ENCODE data around the gene KIAA1671. TPM values are rescaled to one million over a fixed set of nuclear protein-coding genes. Genes with fewer than 3 reads are reported as not detected.

The KIAA1671 gene
- total RNA-seq, 1 donor from 2014 or later = 17.3 TPM

GRCh38 chr22:25126510-25126909, 174.0 kb downstream of the KIAA1671 start:
- Histone ChIP-seq H3K4me3 (no peak overlapping the region), H3K9me3 (ENCODE audit: low read depth) (no peaks in the 10 kb centered on the region), H3K4me1 (peaks cover 26% of the 10 kb centered on the region), H3K4me2 (no peak overlapping the region), H2AFZ (replicated peaks) (no peak overlapping the region), H3K27ac (no peak overlapping the region), H3F3A (ENCODE audit: low read depth) (peaks cover 13% of the 10 kb centered on the region), H4K20me1 (ENCODE audit: low read depth) (peaks cover 62% of the 10 kb centered on the region), H3K79me2 (ENCODE audit: low read depth) (no peaks in the 10 kb centered on the region), H3K27me3 (no peaks in the 10 kb centered on the region), H3K9ac (no peak overlapping the region), H3K36me3 (no peaks in the 10 kb centered on the region)
- peaks cover 2% of the 10 kb centered on the region for H3K9me3 Mint-ChIP-seq
- H3K36me3 Mint-ChIP-seq = peaks cover 3% of the 10 kb centered on the region
- H3K27ac Mint-ChIP-seq = no peak overlapping the region
- H3K27me3 Mint-ChIP-seq (ENCODE audit: insufficient read depth, low read depth) = peaks cover 4% of the 10 kb centered on the region
- TF ChIP-seq EZH2 (IDR thresholded peaks at IDR 0.05) (no peak), EZH2phosphoT487 (IDR thresholded peaks at IDR 0.05) (no peak), CTCF (IDR thresholded peaks at IDR 0.05) (no peak)
- no peak for DNase-seq (ENCODE audit: low spot score)
- H3K4me3 Mint-ChIP-seq = no peak overlapping the region
- peaks cover 33% of the 10 kb centered on the region for H3K4me1 Mint-ChIP-seq

GRCh38 chr22:25127318-25127717, 174.8 kb downstream of the KIAA1671 start:
- Mint-ChIP-seq H3K4me3 (no peak overlapping the region), H3K36me3 (peaks cover 1% of the 10 kb centered on the region), H3K27me3 (ENCODE audit: insufficient read depth, low read depth) (peaks cover 4% of the 10 kb centered on the region), H3K9me3 (peaks cover 2% of the 10 kb centered on the region), H3K27ac (no peak overlapping the region), H3K4me1 (peaks cover 38% of the 10 kb centered on the region)
- no peak for TF ChIP-seq EZH2 (IDR thresholded peaks at IDR 0.05)
- no peak for TF ChIP-seq CTCF (IDR thresholded peaks at IDR 0.05)
- no peak for TF ChIP-seq EZH2phosphoT487 (IDR thresholded peaks at IDR 0.05)
- H3K4me1 ChIP-seq = peaks cover 34% of the 10 kb centered on the region
- peak; percentile 19 for DNase-seq (ENCODE audit: low spot score)
- H3K4me3 ChIP-seq = no peak overlapping the region
- H2AFZ ChIP-seq (replicated peaks) = no peak overlapping the region
- H3K27me3 ChIP-seq = no peaks in the 10 kb centered on the region
- H3F3A ChIP-seq (ENCODE audit: low read depth) = peaks cover 13% of the 10 kb centered on the region
- no peaks in the 10 kb centered on the region for H3K79me2 ChIP-seq (ENCODE audit: low read depth)
- H3K36me3 ChIP-seq = no peaks in the 10 kb centered on the region
- H3K9ac ChIP-seq = no peak overlapping the region
- H3K27ac ChIP-seq = peak overlapping the region; percentile 67
- H4K20me1 ChIP-seq (ENCODE audit: low read depth) = peaks cover 70% of the 10 kb centered on the region
- H3K4me2 ChIP-seq = peak overlapping the region; percentile 13
- H3K9me3 ChIP-seq (ENCODE audit: low read depth) = no peaks in the 10 kb centered on the region

- Histone ChIP-seq H3K4me1 (peaks cover 35% of the 10 kb centered on the region), H3K79me2 (ENCODE audit: low read depth) (no peaks in the 10 kb centered on the region), H3K36me3 (no peaks in the 10 kb centered on the region), H3K9me3 (ENCODE audit: low read depth) (no peaks in the 10 kb centered on the region), H3K4me2 (no peak overlapping the region), H3K27me3 (no peaks in the 10 kb centered on the region), H3K4me3 (no peak overlapping the region), H3K9ac (no peak overlapping the region), H3F3A (ENCODE audit: low read depth) (peaks cover 13% of the 10 kb centered on the region), H4K20me1 (ENCODE audit: low read depth) (peaks cover 91% of the 10 kb centered on the region), H2AFZ (replicated peaks) (no peak overlapping the region), H3K27ac (no peak overlapping the region)
- Mint-ChIP-seq H3K9me3 (no peaks in the 10 kb centered on the region), H3K27ac (no peak overlapping the region), H3K36me3 (no peaks in the 10 kb centered on the region), H3K4me3 (no peak overlapping the region), H3K4me1 (peaks cover 38% of the 10 kb centered on the region), H3K27me3 (ENCODE audit: insufficient read depth, low read depth) (peaks cover 7% of the 10 kb centered on the region)
- no peak for DNase-seq (ENCODE audit: low spot score)
- TF ChIP-seq CTCF (IDR thresholded peaks at IDR 0.05) (no peak), EZH2phosphoT487 (IDR thresholded peaks at IDR 0.05) (no peak), EZH2 (IDR thresholded peaks at IDR 0.05) (no peak)
Observed at GRCh38 chr22:25130462-25130861, 177.9 kb downstream of the KIAA1671 start.
